NT2/D1 (cell line): ENCODE data around the gene DTWD2.

ENCODE experiments used
- DNase-seq: peaks from one replicate; pipeline ENCODE4 v3.0.0-alpha.2; 2011; ENCODE audit warnings: low read depth, low spot score
- H3K27me3 ChIP-seq: 2 replicates; pipeline ENCODE4 v1.6.0; 2011; ENCODE audit warnings: mild to moderate bottlenecking; ENCODE audit not compliant: insufficient read length, insufficient read depth
- H3K36me3 ChIP-seq: 2 replicates; pipeline ENCODE4 v1.6.1; 2011; ENCODE audit warnings: mild to moderate bottlenecking, low read length, mixed read lengths; ENCODE audit not compliant: insufficient read depth, insufficient read length
- H3K4me1 ChIP-seq: 2 replicates; pipeline ENCODE4 v1.5.1; 2011; ENCODE audit not compliant: insufficient read depth, insufficient read length
- H3K4me3 ChIP-seq: 2 replicates; pipeline ENCODE4 v1.5.1; 2011; ENCODE audit warnings: low read depth; ENCODE audit not compliant: insufficient read length
- H3K9ac ChIP-seq: 2 replicates; pipeline ENCODE4 v1.6.0; 2011; ENCODE audit warnings: low read depth; ENCODE audit not compliant: insufficient read length
- H3K9me3 ChIP-seq: 2 replicates; pipeline ENCODE4 v1.5.1; 2011; ENCODE audit warnings: mild to moderate bottlenecking, low read length; ENCODE audit not compliant: insufficient read depth
- SUZ12 ChIP-seq: IDR thresholded peaks from 2 replicates; pipeline ENCODE4 v1.6.1; 2011; ENCODE audit not compliant: insufficient read length, insufficient read depth; ENCODE audit errors: extremely low read depth
- YY1 ChIP-seq: IDR thresholded peaks from 2 replicates; pipeline ENCODE4 v1.6.1; 2011; ENCODE audit not compliant: insufficient read length, insufficient read depth
- ZNF274 ChIP-seq: IDR thresholded peaks from 2 replicates; pipeline ENCODE4 v1.6.1; 2011; ENCODE audit warnings: mild to moderate bottlenecking, low read depth, low read length

DTWD2 gene

GRCh38 chr5:119031011-119031886 is 42.9 kb upstream of the DTWD2 start:
- no peak for DNase-seq
- Histone ChIP-seq H3K4me3 (no peak overlapping the region), H3K9me3 (no peaks in the 10 kb centered on the region), H3K9ac (no peak overlapping the region), H3K36me3 (no peaks in the 10 kb centered on the region), H3K27me3 (no peaks in the 10 kb centered on the region), H3K4me1 (no peaks in the 10 kb centered on the region)
- TF ChIP-seq YY1 = no peak
- TF ChIP-seq ZNF274 = no peak
- TF ChIP-seq SUZ12 = no peak

- Histone ChIP-seq H3K4me1 (no peaks in the 10 kb centered on the region), H3K27me3 (no peaks in the 10 kb centered on the region), H3K9ac (no peak overlapping the region), H3K4me3 (no peak overlapping the region), H3K9me3 (no peaks in the 10 kb centered on the region), H3K36me3 (no peaks in the 10 kb centered on the region)
- no peak for DNase-seq
- TF ChIP-seq YY1 (no peak), SUZ12 (no peak), ZNF274 (no peak)
Observed at GRCh38 chr5:119028575-119028974, 40.2 kb upstream of the DTWD2 start.

GRCh38 chr5:119022773-119023172 is 34.4 kb upstream of the DTWD2 start:
- Histone ChIP-seq H3K4me3 (no peak overlapping the region), H3K9ac (no peak overlapping the region), H3K27me3 (no peaks in the 10 kb centered on the region), H3K36me3 (no peaks in the 10 kb centered on the region), H3K9me3 (no peaks in the 10 kb centered on the region), H3K4me1 (no peaks in the 10 kb centered on the region)
- TF ChIP-seq ZNF274 = no peak
- TF ChIP-seq YY1 = no peak
- no peak for TF ChIP-seq SUZ12
- no peak for DNase-seq

GRCh38 chr5:119022017-119022745 is 33.8 kb upstream of the DTWD2 start:
- no peak for DNase-seq
- no peak overlapping the region for H3K9ac ChIP-seq
- no peak overlapping the region for H3K4me3 ChIP-seq

GRCh38 chr5:119021149-119021732 is 32.9 kb upstream of the DTWD2 start:
- no peak overlapping the region for H3K9ac ChIP-seq
- H3K4me1 ChIP-seq = no peaks in the 10 kb centered on the region
- no peaks in the 10 kb centered on the region for H3K9me3 ChIP-seq
- no peaks in the 10 kb centered on the region for H3K27me3 ChIP-seq
- no peak for DNase-seq
- TF ChIP-seq SUZ12 (no peak), YY1 (no peak), ZNF274 (no peak)
- H3K36me3 ChIP-seq = no peaks in the 10 kb centered on the region
- H3K4me3 ChIP-seq = no peak overlapping the region

More at GRCh38 chr5:119022017-119022745, 33.8 kb upstream of the DTWD2 start:
- H3K27me3 ChIP-seq = no peaks in the 10 kb centered on the region
- H3K36me3 ChIP-seq = no peaks in the 10 kb centered on the region
- TF ChIP-seq YY1 = no peak
- no peak for TF ChIP-seq SUZ12
- no peak for TF ChIP-seq ZNF274
- H3K9me3 ChIP-seq = no peaks in the 10 kb centered on the region
- no peaks in the 10 kb centered on the region for H3K4me1 ChIP-seq

- H3K4me1 ChIP-seq = no peaks in the 10 kb centered on the region
Observed at GRCh38 chr5:119019949-119020348, 31.6 kb upstream of the DTWD2 start.

GRCh38 chr5:119019501-119019900 is 31.2 kb upstream of the DTWD2 start:
- Histone ChIP-seq H3K9ac (no peak overlapping the region), H3K4me1 (no peaks in the 10 kb centered on the region), H3K4me3 (no peak overlapping the region), H3K27me3 (no peaks in the 10 kb centered on the region), H3K9me3 (no peaks in the 10 kb centered on the region), H3K36me3 (no peaks in the 10 kb centered on the region)
- no peak for TF ChIP-seq SUZ12
- TF ChIP-seq ZNF274 = no peak
- no peak for TF ChIP-seq YY1
- DNase-seq = no peak

More at GRCh38 chr5:119019949-119020348, 31.6 kb upstream of the DTWD2 start:
- Histone ChIP-seq H3K36me3 (no peaks in the 10 kb centered on the region), H3K4me3 (no peak overlapping the region), H3K27me3 (no peaks in the 10 kb centered on the region), H3K9me3 (no peaks in the 10 kb centered on the region), H3K9ac (no peak overlapping the region)
- DNase-seq = no peak
- TF ChIP-seq SUZ12 = no peak
- no peak for TF ChIP-seq ZNF274
- no peak for TF ChIP-seq YY1
